ENCODE data around the gene DKC1. TPM values are rescaled to one million over a fixed set of nuclear protein-coding genes. Genes with fewer than 3 reads are reported as not detected.
A peak's percentile ranks its signal among the peaks of the same experiment; 100 is the strongest.

The DKC1 gene
- total RNA-seq, 1 donor from 2014 or later = 62.7 TPM

GRCh38 chrX:154802947-154803346 is 40.3 kb downstream of the DKC1 start:
- H3K4me1 Mint-ChIP-seq (ENCODE audit: unreplicated experiment) = peaks cover 14% of the 10 kb centered on the region
- H3K9me3 Mint-ChIP-seq = peaks cover 5% of the 10 kb centered on the region
- no peak for DNase-seq (ENCODE audit: extremely low spot score, unreplicated experiment)
- no peak overlapping the region for H3K4me3 Mint-ChIP-seq
- H3K36me3 Mint-ChIP-seq = no peaks in the 10 kb centered on the region
- TF ChIP-seq, protein P1, sequence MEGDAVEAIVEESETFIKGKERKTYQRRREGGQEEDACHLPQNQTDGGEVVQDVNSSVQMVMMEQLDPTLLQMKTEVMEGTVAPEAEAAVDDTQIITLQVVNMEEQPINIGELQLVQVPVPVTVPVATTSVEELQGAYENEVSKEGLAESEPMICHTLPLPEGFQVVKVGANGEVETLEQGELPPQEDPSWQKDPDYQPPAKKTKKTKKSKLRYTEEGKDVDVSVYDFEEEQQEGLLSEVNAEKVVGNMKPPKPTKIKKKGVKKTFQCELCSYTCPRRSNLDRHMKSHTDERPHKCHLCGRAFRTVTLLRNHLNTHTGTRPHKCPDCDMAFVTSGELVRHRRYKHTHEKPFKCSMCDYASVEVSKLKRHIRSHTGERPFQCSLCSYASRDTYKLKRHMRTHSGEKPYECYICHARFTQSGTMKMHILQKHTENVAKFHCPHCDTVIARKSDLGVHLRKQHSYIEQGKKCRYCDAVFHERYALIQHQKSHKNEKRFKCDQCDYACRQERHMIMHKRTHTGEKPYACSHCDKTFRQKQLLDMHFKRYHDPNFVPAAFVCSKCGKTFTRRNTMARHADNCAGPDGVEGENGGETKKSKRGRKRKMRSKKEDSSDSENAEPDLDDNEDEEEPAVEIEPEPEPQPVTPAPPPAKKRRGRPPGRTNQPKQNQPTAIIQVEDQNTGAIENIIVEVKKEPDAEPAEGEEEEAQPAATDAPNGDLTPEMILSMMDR (conservative IDR thresholded peaks at IDR 0.05) = no peak
- no peak overlapping the region for H3K27ac Mint-ChIP-seq
- peaks cover 16% of the 10 kb centered on the region for H3K27me3 Mint-ChIP-seq

GRCh38 chrX:154804261-154804956 is 41.7 kb downstream of the DKC1 start:
- DNase-seq (ENCODE audit: extremely low spot score, unreplicated experiment) = no peak
- H3K36me3 Mint-ChIP-seq = no peaks in the 10 kb centered on the region
- peaks cover 5% of the 10 kb centered on the region for H3K9me3 Mint-ChIP-seq
- no peak overlapping the region for H3K27ac Mint-ChIP-seq
- H3K4me1 Mint-ChIP-seq (ENCODE audit: unreplicated experiment) = peaks cover 10% of the 10 kb centered on the region
- peaks cover 16% of the 10 kb centered on the region for H3K27me3 Mint-ChIP-seq
- H3K4me3 Mint-ChIP-seq = peak overlapping the region; percentile 84
- TF ChIP-seq, protein P1 (conservative IDR thresholded peaks at IDR 0.05) = no peak

GRCh38 chrX:154804957-154805695 is 42.5 kb downstream of the DKC1 start, which contains the start of gene MPP1:
MPP1 (minus strand) TSS chrX:154805485; CDS start chrX:154805373, 112 bp downstream.
- Mint-ChIP-seq H3K27ac (no peak within 1 kb of the TSS), H3K36me3 (no peaks in the 10 kb centered on the region), H3K9me3 (peaks cover 5% of the 10 kb centered on the region), H3K27me3 (peaks cover 16% of the 10 kb centered on the region), H3K4me1 (ENCODE audit: unreplicated experiment) (peaks cover 3% of the 10 kb centered on the region), H3K4me3 (peak within 1 kb of the TSS; percentile 84)
- TF ChIP-seq, protein P1 (conservative IDR thresholded peaks at IDR 0.05) = no peak
- DNase-seq (ENCODE audit: extremely low spot score, unreplicated experiment) = peak; percentile 76

- no peaks in the 10 kb centered on the region for H3K36me3 Mint-ChIP-seq
- H3K27me3 Mint-ChIP-seq = peaks cover 16% of the 10 kb centered on the region
- H3K4me3 Mint-ChIP-seq = peak overlapping the region; percentile 84
- no peak for DNase-seq (ENCODE audit: extremely low spot score, unreplicated experiment)
- H3K4me1 Mint-ChIP-seq (ENCODE audit: unreplicated experiment) = no peaks in the 10 kb centered on the region
- no peak overlapping the region for H3K27ac Mint-ChIP-seq
- TF ChIP-seq, protein P1 (conservative IDR thresholded peaks at IDR 0.05) = no peak
- peaks cover 5% of the 10 kb centered on the region for H3K9me3 Mint-ChIP-seq
Measured at GRCh38 chrX:154805696-154806091, 43.0 kb downstream of the DKC1 start.

DNA sequence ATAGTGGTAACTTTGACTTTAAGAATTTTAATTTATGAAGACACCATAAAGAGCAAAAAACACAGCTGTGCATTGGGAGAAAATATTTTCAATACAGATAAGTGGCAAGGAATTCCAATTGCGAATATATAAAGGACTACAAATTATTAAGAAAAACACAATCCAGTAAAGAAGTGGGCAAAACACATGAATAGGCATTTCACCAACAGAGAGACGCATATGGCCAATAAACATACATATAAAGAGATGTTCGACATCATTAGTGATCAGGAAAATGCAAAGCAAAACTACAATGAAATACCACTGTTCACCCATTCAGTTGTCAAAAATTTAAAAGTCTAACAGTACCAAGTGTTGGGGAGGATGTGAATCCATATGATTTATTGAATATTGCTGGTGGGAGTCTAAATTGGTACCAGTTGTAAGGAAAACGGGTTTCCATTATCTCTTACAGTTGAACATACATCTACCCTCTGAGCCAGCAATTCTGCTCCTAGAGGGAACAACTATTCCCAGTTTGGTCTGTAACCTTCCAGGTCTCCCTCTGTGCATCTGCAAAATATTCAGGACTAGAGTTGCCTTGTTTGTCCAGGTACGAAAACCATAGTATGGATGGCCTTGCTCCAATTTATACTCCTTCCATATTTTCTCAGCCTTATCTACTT is 44.3 kb downstream of the DKC1 start:
- DNase-seq (ENCODE audit: extremely low spot score, unreplicated experiment) = no peak
- Mint-ChIP-seq H3K36me3 (no peaks in the 10 kb centered on the region), H3K27me3 (peaks cover 16% of the 10 kb centered on the region), H3K4me1 (ENCODE audit: unreplicated experiment) (no peaks in the 10 kb centered on the region), H3K4me3 (no peak overlapping the region), H3K9me3 (peaks cover 5% of the 10 kb centered on the region), H3K27ac (no peak overlapping the region)
- TF ChIP-seq, protein P1 (conservative IDR thresholded peaks at IDR 0.05) = no peak
